Measurements from ENCODE around the gene PAPPA2.

Gene PAPPA2

DNA sequence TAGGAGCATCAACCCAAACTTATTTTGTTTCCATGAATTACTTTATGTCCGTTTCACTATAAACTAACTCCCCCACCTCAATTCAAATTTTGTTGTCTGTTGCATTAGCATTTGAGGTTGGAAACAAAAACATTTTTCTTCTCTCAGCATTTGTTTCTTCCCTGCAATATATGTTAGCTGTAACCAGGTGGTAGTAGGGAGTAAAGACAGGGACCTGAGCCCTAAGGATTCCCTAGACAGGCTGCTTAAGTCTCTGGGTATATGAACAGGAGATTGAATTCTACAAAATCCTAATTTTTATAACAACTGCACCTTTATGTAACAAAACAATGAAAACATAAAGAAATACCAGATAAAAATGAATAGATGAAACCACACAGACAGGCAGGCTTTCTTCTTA lies 242.6 kb downstream of the PAPPA2 start:
- no peaks in the 10 kb centered on the region for H3K27me3 ChIP-seq (ENCODE audit: control insufficient read depth, insufficient read depth, low read length)
- H3K4me3 ChIP-seq (ENCODE audit: low read depth, low read length): no peak overlapping the region
- H3K9ac ChIP-seq (ENCODE audit: low read depth, low read length): no peak overlapping the region
- H3K4me1 ChIP-seq (ENCODE audit: control insufficient read depth, insufficient read depth, low read length): no peaks in the 10 kb centered on the region
- H3K36me3 ChIP-seq (ENCODE audit: control insufficient read depth, insufficient read depth, low read length): no peaks in the 10 kb centered on the region
- H3K9me3 ChIP-seq (ENCODE audit: control insufficient read depth, insufficient read depth, low read length): no peaks in the 10 kb centered on the region

DNA sequence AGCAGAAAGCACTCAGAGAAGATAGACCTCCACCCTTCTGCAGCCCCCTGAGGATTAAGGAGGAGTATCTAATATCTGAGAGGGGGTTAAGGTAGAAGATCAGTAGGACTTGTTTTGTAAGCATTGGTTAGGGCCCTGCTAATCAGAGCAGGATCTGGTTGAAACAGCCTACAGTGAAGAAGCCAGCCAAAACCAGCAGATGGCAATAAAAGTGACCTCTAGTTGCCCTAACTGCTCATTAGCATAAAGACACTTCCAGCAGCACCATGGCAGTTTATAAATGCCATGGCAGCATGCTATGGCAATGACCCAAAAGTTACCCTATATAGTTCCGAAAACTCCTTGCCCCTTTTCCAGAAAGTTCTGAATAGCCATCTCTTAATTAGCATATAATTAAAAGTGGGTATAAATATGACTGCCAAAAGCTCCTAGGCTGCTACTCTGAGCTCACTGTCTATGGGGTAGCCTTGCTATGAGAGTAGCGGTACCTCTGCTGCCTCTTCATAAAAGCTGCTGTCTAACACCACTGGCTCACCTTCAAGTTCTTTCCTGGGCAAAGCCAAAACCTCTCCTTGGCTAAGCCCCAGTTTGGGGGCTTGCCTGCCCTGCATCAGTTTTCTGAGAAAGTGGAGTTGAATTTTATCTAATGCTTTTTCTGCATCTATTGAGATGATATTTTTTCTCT lies 254.2 kb downstream of the PAPPA2 start:
- no peaks in the 10 kb centered on the region for H3K27me3 ChIP-seq (ENCODE audit: control insufficient read depth, insufficient read depth, low read length)
- H3K4me3 ChIP-seq (ENCODE audit: low read depth, low read length): no peak overlapping the region
- no peak overlapping the region for H3K9ac ChIP-seq (ENCODE audit: low read depth, low read length)
- H3K36me3 ChIP-seq (ENCODE audit: control insufficient read depth, insufficient read depth, low read length): no peaks in the 10 kb centered on the region
- no peaks in the 10 kb centered on the region for H3K9me3 ChIP-seq (ENCODE audit: control insufficient read depth, insufficient read depth, low read length)
- H3K4me1 ChIP-seq (ENCODE audit: control insufficient read depth, insufficient read depth, low read length): peaks cover 6% of the 10 kb centered on the region

DNA sequence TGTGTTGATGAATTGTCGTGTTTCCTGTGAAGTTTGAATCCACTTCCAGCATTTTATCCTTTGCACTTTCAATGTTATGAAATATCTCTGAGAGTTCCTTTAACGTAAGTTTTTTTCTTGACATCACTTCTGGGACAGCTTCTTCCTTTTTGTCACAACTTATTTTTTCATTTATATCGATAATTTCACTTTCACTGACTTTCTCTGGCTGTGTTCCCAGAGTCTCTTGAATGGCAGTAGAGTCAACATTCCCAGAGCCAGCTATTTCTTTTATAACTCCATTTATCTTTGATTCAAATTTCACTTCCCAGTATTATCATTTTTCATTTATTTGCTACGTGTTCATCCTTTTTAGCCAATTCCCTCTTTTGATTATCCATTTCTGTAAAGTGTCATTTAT lies 256.5 kb downstream of the PAPPA2 start:
- Histone ChIP-seq H3K9me3 (ENCODE audit: control insufficient read depth, insufficient read depth, low read length) (no peaks in the 10 kb centered on the region), H3K36me3 (ENCODE audit: control insufficient read depth, insufficient read depth, low read length) (no peaks in the 10 kb centered on the region), H3K27me3 (ENCODE audit: control insufficient read depth, insufficient read depth, low read length) (no peaks in the 10 kb centered on the region), H3K4me3 (ENCODE audit: low read depth, low read length) (no peak overlapping the region), H3K9ac (ENCODE audit: low read depth, low read length) (no peak overlapping the region), H3K4me1 (ENCODE audit: control insufficient read depth, insufficient read depth, low read length) (peaks cover 6% of the 10 kb centered on the region)

DNA sequence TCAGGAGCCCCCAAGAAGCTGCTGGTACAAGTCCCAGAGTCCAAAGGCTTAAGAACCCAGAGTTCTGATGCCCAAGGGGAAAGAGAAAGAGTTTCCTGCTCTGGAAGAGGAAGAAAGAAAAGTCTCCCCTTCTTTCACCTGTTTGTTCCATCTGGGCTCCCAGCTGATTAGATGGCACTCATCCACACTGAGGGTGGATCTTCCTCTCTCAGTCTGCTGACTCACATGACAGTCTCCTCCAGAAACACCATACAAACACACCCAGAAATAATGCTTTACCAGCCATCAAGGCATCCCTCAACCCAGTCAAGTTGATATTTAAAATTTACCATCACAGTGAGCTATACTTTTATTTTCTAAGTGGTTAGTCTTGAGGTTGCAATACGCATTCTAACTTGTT lies 257.9 kb downstream of the PAPPA2 start:
- Histone ChIP-seq H3K9ac (ENCODE audit: low read depth, low read length) (no peak overlapping the region), H3K36me3 (ENCODE audit: control insufficient read depth, insufficient read depth, low read length) (no peaks in the 10 kb centered on the region), H3K9me3 (ENCODE audit: control insufficient read depth, insufficient read depth, low read length) (no peaks in the 10 kb centered on the region), H3K4me3 (ENCODE audit: low read depth, low read length) (no peak overlapping the region), H3K27me3 (ENCODE audit: control insufficient read depth, insufficient read depth, low read length) (no peaks in the 10 kb centered on the region), H3K4me1 (ENCODE audit: control insufficient read depth, insufficient read depth, low read length) (peaks cover 6% of the 10 kb centered on the region)

DNA sequence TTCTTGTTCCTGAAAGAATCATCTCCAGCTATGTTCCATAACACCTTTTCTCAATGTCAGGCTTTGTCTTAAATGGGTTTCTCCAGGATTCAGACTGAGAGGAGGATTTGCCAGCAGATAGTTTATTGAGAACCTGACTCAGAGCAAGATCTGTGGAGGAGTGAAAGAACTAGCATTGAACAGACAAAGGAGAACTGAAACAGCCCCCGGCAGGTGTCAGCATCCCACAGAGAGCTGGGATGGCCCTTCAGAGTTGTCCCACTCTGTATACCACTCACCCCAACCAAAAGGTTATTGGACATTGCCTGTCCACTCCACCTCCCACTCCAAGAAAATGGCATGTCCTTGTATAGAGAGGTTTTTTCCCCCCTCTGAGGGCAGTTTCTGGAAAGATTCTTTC lies 270.7 kb downstream of the PAPPA2 start:
- no peaks in the 10 kb centered on the region for H3K9me3 ChIP-seq (ENCODE audit: control insufficient read depth, insufficient read depth, low read length)
- no peaks in the 10 kb centered on the region for H3K27me3 ChIP-seq (ENCODE audit: control insufficient read depth, insufficient read depth, low read length)
- H3K4me3 ChIP-seq (ENCODE audit: low read depth, low read length): no peak overlapping the region
- H3K4me1 ChIP-seq (ENCODE audit: control insufficient read depth, insufficient read depth, low read length): no peaks in the 10 kb centered on the region
- H3K36me3 ChIP-seq (ENCODE audit: control insufficient read depth, insufficient read depth, low read length): no peaks in the 10 kb centered on the region
- H3K9ac ChIP-seq (ENCODE audit: low read depth, low read length): no peak overlapping the region

DNA sequence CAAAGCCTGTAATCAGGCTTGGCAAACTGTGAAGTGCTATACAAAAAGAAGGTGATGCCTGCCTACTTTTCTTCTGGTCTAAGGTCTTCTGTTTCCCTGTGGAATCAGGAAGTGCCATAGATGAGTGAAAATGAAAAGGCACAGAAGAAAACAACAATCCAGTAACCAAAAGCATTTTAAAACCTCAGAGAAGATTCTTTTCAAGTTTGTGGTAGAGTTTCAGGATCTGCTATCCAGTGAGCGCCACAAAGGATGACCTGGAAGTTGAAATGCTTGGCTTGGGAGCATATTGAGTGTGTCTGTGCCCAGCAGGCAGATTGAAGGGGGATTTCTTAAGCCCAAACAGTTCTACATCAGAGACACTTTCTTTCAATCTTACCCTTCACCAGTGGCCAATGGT lies 272.2 kb downstream of the PAPPA2 start:
- Histone ChIP-seq H3K9ac (ENCODE audit: low read depth, low read length) (no peak overlapping the region), H3K9me3 (ENCODE audit: control insufficient read depth, insufficient read depth, low read length) (no peaks in the 10 kb centered on the region), H3K4me1 (ENCODE audit: control insufficient read depth, insufficient read depth, low read length) (no peaks in the 10 kb centered on the region), H3K27me3 (ENCODE audit: control insufficient read depth, insufficient read depth, low read length) (no peaks in the 10 kb centered on the region), H3K36me3 (ENCODE audit: control insufficient read depth, insufficient read depth, low read length) (no peaks in the 10 kb centered on the region), H3K4me3 (ENCODE audit: low read depth, low read length) (no peak overlapping the region)

DNA sequence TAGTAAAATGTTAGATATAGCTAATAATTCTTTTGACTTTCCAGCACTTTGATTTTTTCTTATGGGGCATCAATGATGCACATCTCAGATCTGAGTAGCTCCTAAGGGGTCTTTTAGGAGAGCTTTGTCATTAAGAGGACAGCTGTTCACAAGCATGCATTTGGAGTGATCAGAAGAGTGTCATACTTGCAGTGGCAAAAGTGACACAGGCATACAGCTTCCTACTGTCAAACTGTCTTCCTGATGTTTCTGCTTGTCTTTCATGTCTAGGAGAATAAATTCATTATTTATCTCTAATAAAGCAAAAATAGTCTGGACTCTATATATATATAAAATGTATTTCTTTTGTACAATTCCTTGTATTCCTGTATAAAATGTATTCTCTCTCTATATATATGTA lies 273.0 kb downstream of the PAPPA2 start:
- Histone ChIP-seq H3K9me3 (ENCODE audit: control insufficient read depth, insufficient read depth, low read length) (no peaks in the 10 kb centered on the region), H3K4me1 (ENCODE audit: control insufficient read depth, insufficient read depth, low read length) (no peaks in the 10 kb centered on the region), H3K4me3 (ENCODE audit: low read depth, low read length) (no peak overlapping the region), H3K9ac (ENCODE audit: low read depth, low read length) (no peak overlapping the region), H3K36me3 (ENCODE audit: control insufficient read depth, insufficient read depth, low read length) (no peaks in the 10 kb centered on the region), H3K27me3 (ENCODE audit: control insufficient read depth, insufficient read depth, low read length) (no peaks in the 10 kb centered on the region)

DNA sequence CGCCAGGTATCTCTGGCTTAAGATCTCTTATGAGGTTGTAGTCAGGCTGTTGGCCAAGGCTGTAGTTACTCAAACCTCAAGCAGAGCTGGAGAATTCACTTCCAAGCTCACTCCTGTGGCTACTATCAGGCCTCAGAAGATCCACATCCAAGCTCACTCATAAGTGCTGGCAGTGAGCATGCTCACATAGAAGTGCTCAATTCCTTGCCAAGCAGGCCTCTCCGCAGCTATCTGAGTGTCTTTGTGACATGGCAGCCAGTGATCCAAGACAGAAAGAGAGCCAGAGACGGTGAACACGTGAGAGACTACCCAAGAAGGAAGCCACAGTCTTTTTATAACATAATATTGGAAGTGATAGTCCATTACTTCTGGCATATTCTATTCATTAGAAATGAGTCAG lies 278.2 kb downstream of the PAPPA2 start:
- no peaks in the 10 kb centered on the region for H3K4me1 ChIP-seq (ENCODE audit: control insufficient read depth, insufficient read depth, low read length)
- no peak overlapping the region for H3K4me3 ChIP-seq (ENCODE audit: low read depth, low read length)
- no peaks in the 10 kb centered on the region for H3K9me3 ChIP-seq (ENCODE audit: control insufficient read depth, insufficient read depth, low read length)
- no peaks in the 10 kb centered on the region for H3K27me3 ChIP-seq (ENCODE audit: control insufficient read depth, insufficient read depth, low read length)
- H3K9ac ChIP-seq (ENCODE audit: low read depth, low read length): no peak overlapping the region
- no peaks in the 10 kb centered on the region for H3K36me3 ChIP-seq (ENCODE audit: control insufficient read depth, insufficient read depth, low read length)

DNA sequence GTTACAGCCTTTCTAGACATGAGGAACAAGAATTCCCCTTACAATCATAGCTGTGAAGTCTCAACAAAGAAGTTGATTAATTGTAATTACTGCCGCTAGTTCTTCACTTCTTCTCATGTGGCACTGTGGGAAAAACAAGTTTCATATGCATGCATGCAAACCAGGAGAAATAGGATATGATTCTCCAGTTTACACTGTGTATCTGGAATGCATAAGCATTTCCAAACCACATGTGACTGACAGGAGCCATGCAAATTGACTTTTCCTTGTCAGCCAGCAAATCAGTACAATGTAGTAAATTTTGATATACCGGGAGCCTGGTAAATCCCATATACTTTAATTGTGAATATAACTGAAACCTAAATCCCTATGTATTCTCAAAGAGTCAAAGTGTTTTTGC lies 279.3 kb downstream of the PAPPA2 start:
- Histone ChIP-seq H3K9me3 (ENCODE audit: control insufficient read depth, insufficient read depth, low read length) (no peaks in the 10 kb centered on the region), H3K4me3 (ENCODE audit: low read depth, low read length) (no peak overlapping the region), H3K9ac (ENCODE audit: low read depth, low read length) (no peak overlapping the region), H3K36me3 (ENCODE audit: control insufficient read depth, insufficient read depth, low read length) (no peaks in the 10 kb centered on the region), H3K27me3 (ENCODE audit: control insufficient read depth, insufficient read depth, low read length) (no peaks in the 10 kb centered on the region), H3K4me1 (ENCODE audit: control insufficient read depth, insufficient read depth, low read length) (no peaks in the 10 kb centered on the region)

DNA sequence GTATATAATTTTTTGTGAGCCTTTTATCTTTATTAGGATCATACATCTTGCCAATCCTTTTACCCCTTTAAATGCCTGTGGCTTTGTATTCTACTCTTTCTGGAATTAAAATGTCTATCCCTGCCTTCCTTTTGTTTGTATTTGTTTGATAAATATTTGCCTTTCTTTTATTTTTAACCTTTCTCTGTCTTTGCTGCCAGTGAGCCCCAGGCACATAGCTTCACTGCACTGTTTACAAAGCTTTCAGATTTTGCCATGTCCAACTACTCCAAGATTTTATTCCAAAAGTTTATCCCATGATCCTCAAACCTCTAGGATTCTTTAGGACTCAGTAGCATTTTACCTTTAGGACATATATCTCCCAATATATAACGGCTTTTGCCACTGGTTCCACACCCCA lies 281.2 kb downstream of the PAPPA2 start:
- no peak overlapping the region for H3K4me3 ChIP-seq (ENCODE audit: low read depth, low read length)
- no peaks in the 10 kb centered on the region for H3K27me3 ChIP-seq (ENCODE audit: control insufficient read depth, insufficient read depth, low read length)
- no peak overlapping the region for H3K9ac ChIP-seq (ENCODE audit: low read depth, low read length)
- no peaks in the 10 kb centered on the region for H3K36me3 ChIP-seq (ENCODE audit: control insufficient read depth, insufficient read depth, low read length)
- no peaks in the 10 kb centered on the region for H3K9me3 ChIP-seq (ENCODE audit: control insufficient read depth, insufficient read depth, low read length)
- no peaks in the 10 kb centered on the region for H3K4me1 ChIP-seq (ENCODE audit: control insufficient read depth, insufficient read depth, low read length)

DNA sequence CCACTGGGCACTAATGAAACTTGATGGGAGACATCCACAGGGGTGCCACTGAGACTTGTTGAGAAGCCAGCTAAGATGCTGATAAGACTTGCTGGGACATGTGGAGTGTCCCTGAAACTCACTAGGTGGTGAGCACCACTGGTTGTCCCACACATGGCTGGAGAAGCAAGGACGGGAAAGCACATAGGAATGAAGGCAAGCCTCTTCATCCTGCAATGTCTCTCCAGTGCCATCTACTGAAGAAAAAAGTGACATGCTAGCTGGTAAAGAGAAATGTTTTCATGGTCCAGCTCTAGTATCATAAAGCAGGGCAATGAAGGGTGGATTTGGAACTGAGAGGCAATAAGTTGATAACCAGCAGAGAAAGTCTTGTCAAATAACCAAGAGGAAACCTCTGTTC lies 283.0 kb downstream of the PAPPA2 start:
- Histone ChIP-seq H3K36me3 (ENCODE audit: control insufficient read depth, insufficient read depth, low read length) (no peaks in the 10 kb centered on the region), H3K27me3 (ENCODE audit: control insufficient read depth, insufficient read depth, low read length) (no peaks in the 10 kb centered on the region), H3K9me3 (ENCODE audit: control insufficient read depth, insufficient read depth, low read length) (no peaks in the 10 kb centered on the region), H3K9ac (ENCODE audit: low read depth, low read length) (no peak overlapping the region), H3K4me3 (ENCODE audit: low read depth, low read length) (no peak overlapping the region), H3K4me1 (ENCODE audit: control insufficient read depth, insufficient read depth, low read length) (no peaks in the 10 kb centered on the region)

DNA sequence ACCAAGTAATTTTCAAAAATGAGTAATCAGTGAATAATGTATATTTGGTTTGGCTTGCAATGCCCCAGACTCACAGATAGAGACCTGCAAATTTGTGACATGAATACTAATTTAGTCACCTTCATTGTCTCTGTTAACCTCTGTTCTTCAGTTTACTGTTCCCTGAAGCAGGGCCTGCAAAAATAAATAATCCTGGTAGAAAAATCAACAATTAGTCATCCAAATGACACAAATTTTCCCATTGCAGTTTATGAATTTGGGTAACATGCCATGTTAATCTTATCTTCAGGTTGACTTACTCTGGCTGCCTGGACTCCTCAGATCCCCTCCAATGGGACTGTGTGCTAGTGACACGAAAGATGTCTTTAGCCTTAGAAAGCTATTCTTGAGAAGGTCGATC lies 289.5 kb downstream of the PAPPA2 start:
- no peaks in the 10 kb centered on the region for H3K4me1 ChIP-seq (ENCODE audit: control insufficient read depth, insufficient read depth, low read length)
- H3K4me3 ChIP-seq (ENCODE audit: low read depth, low read length): no peak overlapping the region
- H3K9ac ChIP-seq (ENCODE audit: low read depth, low read length): no peak overlapping the region
- no peaks in the 10 kb centered on the region for H3K9me3 ChIP-seq (ENCODE audit: control insufficient read depth, insufficient read depth, low read length)
- H3K36me3 ChIP-seq (ENCODE audit: control insufficient read depth, insufficient read depth, low read length): no peaks in the 10 kb centered on the region
- H3K27me3 ChIP-seq (ENCODE audit: control insufficient read depth, insufficient read depth, low read length): no peaks in the 10 kb centered on the region

Measured in iPS-15b (cell line).